ENCODE data around the gene SERPINA12.

GRCh38 chr14:94531187-94531586, 21.9 kb upstream of the SERPINA12 start:
- no peak for TF ChIP-seq CTCF (IDR thresholded peaks at IDR 0.05)
- TF ChIP-seq EP300 (IDR thresholded peaks at IDR 0.05) = no peak

All from ovary (tissue), 3 donors.